ENCODE results near the gene TOX3.

TOX3 gene

GRCh38 chr16:52492789-52493357 lies 54.1 kb downstream of the TOX3 start:
- DNase-seq = no peak

GRCh38 chr16:52491216-52491615 lies 55.7 kb downstream of the TOX3 start:
- no peak for DNase-seq

GRCh38 chr16:52489894-52490293 lies 57.0 kb downstream of the TOX3 start:
- DNase-seq = no peak

- DNase-seq = no peak
Measured at GRCh38 chr16:52488837-52489289, 58.1 kb downstream of the TOX3 start.

- DNase-seq = no peak
Measured at GRCh38 chr16:52487849-52488457, 59.0 kb downstream of the TOX3 start.

GRCh38 chr16:52480237-52480636 lies 66.7 kb downstream of the TOX3 start:
- no peak for DNase-seq

- DNase-seq = no peak
Measured at GRCh38 chr16:52476111-52476510, 70.8 kb downstream of the TOX3 start.

GRCh38 chr16:52474679-52475078 lies 72.3 kb downstream of the TOX3 start:
- no peak for DNase-seq

- DNase-seq = no peak
Measured at GRCh38 chr16:52473096-52473495, 73.8 kb downstream of the TOX3 start.

- no peak for DNase-seq
Measured at GRCh38 chr16:52471650-52472370, 75.1 kb downstream of the TOX3 start.

- no peak for DNase-seq
Measured at GRCh38 chr16:52470585-52470984, 76.4 kb downstream of the TOX3 start.

GRCh38 chr16:52469775-52470174 lies 77.2 kb downstream of the TOX3 start:
- no peak for DNase-seq

- DNase-seq = no peak
Measured at GRCh38 chr16:52469091-52469490, 77.9 kb downstream of the TOX3 start.

- DNase-seq = no peak
Measured at GRCh38 chr16:52467753-52468152, 79.2 kb downstream of the TOX3 start.

GRCh38 chr16:52466994-52467393 lies 79.9 kb downstream of the TOX3 start:
- DNase-seq = no peak

GRCh38 chr16:52465711-52466267 lies 81.2 kb downstream of the TOX3 start:
- no peak for DNase-seq

GRCh38 chr16:52463904-52464303 lies 83.0 kb downstream of the TOX3 start:
- DNase-seq = no peak

- no peak for DNase-seq
Measured at GRCh38 chr16:52462816-52463215, 84.1 kb downstream of the TOX3 start.

- DNase-seq = no peak
Measured at GRCh38 chr16:52460639-52461178, 86.2 kb downstream of the TOX3 start.

GRCh38 chr16:52456368-52456767 lies 90.6 kb downstream of the TOX3 start:
- no peak for DNase-seq

GRCh38 chr16:52455549-52456277 lies 91.2 kb downstream of the TOX3 start:
- DNase-seq = no peak

- no peak for DNase-seq
Measured at GRCh38 chr16:52453644-52454043, 93.3 kb downstream of the TOX3 start.
